Ascending aorta (tissue), 2 donors: Measurements from ENCODE around the gene REEP5. TPM values are rescaled to one million over a fixed set of nuclear protein-coding genes. Genes with fewer than 3 reads are reported as not detected.
"Not testable (repeated sequence)": the region's sequence is repeated elsewhere in the genome, so short reads cannot be mapped to it uniquely, and the experiment has no call there.

Experiments
- DNase-seq, 2 donors: peaks; one replicate each; pipeline ENCODE4 v3.0.0-alpha.2; 2019; ENCODE audit warnings: low spot score in 2 of 2
- H3K27ac ChIP-seq, 2 donors: fragments of 200-600 bp; sonication (generic); one replicate each; pipeline ENCODE4 v1.5.1; 2016 to 2017; ENCODE audit warnings: mild to moderate bottlenecking in 1 of 2
- H3K27me3 ChIP-seq: fragments of 200-600 bp; sonication (generic); one replicate; pipeline ENCODE4 v1.5.1; 2017
- H3K36me3 ChIP-seq, 2 donors: fragments of 200-600 bp; sonication (generic); one replicate each; pipeline ENCODE4 v1.5.1; 2016
- H3K4me1 ChIP-seq, 2 donors: fragments of 200-600 bp; sonication (generic); one replicate each; pipeline ENCODE4 v1.5.1; 2016 to 2017; ENCODE audit warnings: mild to moderate bottlenecking in 1 of 2
- H3K4me3 ChIP-seq, 2 donors: fragments of 200-600 bp; sonication (generic); one replicate each; pipeline ENCODE4 v1.5.1; 2016 to 2017; ENCODE audit warnings: mild to moderate bottlenecking in 1 of 2
- H3K9me3 ChIP-seq, 2 donors: fragments of 200-600 bp; sonication (generic); one replicate each; pipeline ENCODE4 v1.5.1; 2016
- CTCF ChIP-seq, 3 experiments: fragments of 200-600 bp in 2 of 3; fragments of 450-650 bp in 1 of 3; sonication (generic) in 2 of 3; IDR thresholded peaks; one replicate each; pipeline ENCODE4 v1.5.1; 2016 to 2019; ENCODE audit warnings: antibody characterized with exemption in 3 of 3, mild to moderate bottlenecking in 1 of 3, moderate library complexity in 1 of 3
- intact Hi-C: fragments of 100-400 bp; cut with DNase I; formaldehyde crosslinking; loops from one replicate; pipeline ENCODE4 v1.15.1; 2023
- total RNA-seq: library from RNA; depleted of rRNA; stranded (reverse); fragments of >200 nt; gene quantifications from one replicate; pipeline ENCODE4 v1.1.0, GENCODE V29; 2016

REEP5 gene
- total RNA-seq, 1 donor from 2014 or later = 49.7 TPM

DNA sequence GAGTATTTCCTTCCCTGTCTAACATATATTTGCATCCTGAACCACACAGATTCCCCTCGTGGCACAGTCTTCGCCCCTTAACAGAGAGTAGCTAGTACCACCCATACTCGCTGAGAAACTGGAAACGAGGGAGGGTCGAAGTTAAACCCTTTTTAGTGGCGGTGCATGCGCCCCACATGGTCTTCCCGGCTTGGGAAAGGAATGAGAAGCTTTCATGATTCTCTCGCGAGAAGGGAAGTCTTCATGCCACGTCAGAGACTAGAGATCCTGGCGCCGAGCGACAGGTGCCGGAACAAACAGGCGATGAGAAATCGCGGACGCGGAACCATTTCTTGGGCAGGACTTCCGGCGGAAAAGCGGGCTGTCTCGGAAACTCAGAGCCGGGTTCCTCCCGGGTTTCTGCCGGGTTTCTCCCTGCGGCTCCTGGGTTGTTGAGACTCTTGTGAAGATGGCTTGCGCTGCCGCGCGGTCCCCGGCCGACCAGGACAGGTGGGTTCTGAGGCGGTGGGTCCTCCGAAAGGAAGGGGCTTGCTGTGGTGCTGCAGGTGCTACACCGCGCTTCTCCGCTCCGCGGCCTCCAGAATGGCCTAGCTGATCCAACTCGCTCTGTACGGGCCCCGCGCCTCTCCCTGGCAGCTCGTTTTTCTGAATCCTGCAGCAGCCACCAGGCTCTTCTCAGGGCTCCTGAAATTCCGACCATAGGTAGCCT is 60.9 kb downstream of the REEP5 start, which contains the start of gene SRP19:
Gene SRP19 (plus strand): TSS at position 359 of the 709 bp plus-strand sequence. CDS start 90 bp downstream, at position 449.
- peaks cover 0 to 14% of the 10 kb centered on the region in 2 donors for H3K4me1 ChIP-seq
- intact Hi-C loops = loop anchor here (1.0 to 10.0 kb wide), 4 partner anchors 61 to 176 kb away; partner anchors contain the start of genes DCP2 and REEP5
- H3K36me3 ChIP-seq = peaks cover 7 to 23% of the 10 kb centered on the region in 2 donors
- DNase-seq = peak; percentile 78 to 97
- no peaks in the 10 kb centered on the region for H3K9me3 ChIP-seq
- H3K27ac ChIP-seq = peak within 1 kb of the TSS; percentile 77 to 87
- no peak for TF ChIP-seq CTCF (IDR thresholded peaks at IDR 0.05)
- peak within 1 kb of the TSS; percentile 92 to 98 for H3K4me3 ChIP-seq
- H3K27me3 ChIP-seq = no peaks in the 10 kb centered on the region

DNA sequence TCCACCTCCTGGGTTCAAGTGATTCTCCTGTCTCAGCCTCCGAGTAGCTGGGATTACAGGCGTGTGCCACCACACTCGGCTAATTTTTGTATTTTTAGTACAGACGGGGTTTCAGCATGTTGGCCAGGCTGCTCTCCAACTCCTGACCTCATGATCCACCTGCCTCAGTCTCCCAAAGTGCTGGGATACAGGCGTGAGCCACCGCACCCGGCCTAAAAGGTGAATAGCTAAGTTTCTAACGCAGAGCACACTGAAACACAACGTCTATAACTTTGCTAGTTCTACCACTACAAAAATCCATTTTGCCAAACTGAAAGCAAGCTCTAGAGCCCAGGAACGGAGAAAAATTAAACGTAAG is 61.5 kb downstream of the REEP5 start:
- intact Hi-C loops = loop anchor here (5.0 to 10.0 kb wide), 2 partner anchors 102 to 176 kb away; no protein-coding TSS in a partner anchor
- peaks cover 0 to 14% of the 10 kb centered on the region in 2 donors for H3K4me1 ChIP-seq
- H3K4me3 ChIP-seq = peak overlapping the region; percentile 92 to 98
- peak overlapping the region; percentile 77 to 87 for H3K27ac ChIP-seq
- H3K9me3 ChIP-seq, H3K27me3 ChIP-seq, DNase-seq: not testable (repeated sequence)
- H3K36me3 ChIP-seq = peaks cover 2 to 17% of the 10 kb centered on the region in 2 donors

GRCh38 chr5:112857866-112858265 is 64.2 kb downstream of the REEP5 start:
- Histone ChIP-seq H3K4me1 (peaks cover 0 to 14% of the 10 kb centered on the region in 2 donors), H3K36me3 (no peaks in the 10 kb centered on the region), H3K27ac (no peak overlapping the region), H3K27me3 (no peaks in the 10 kb centered on the region), H3K9me3 (no peaks in the 10 kb centered on the region), H3K4me3 (no peak overlapping the region)
- DNase-seq = no peak
- TF ChIP-seq CTCF (IDR thresholded peaks at IDR 0.05) = no peak
- intact Hi-C loops = no loop called here

- Histone ChIP-seq H3K4me1 (no peaks in the 10 kb centered on the region), H3K27me3 (no peaks in the 10 kb centered on the region), H3K36me3 (no peaks in the 10 kb centered on the region), H3K9me3 (no peaks in the 10 kb centered on the region), H3K4me3 (no peak overlapping the region), H3K27ac (no peak overlapping the region)
- DNase-seq = no peak
- intact Hi-C loops = no loop called here
- TF ChIP-seq CTCF (IDR thresholded peaks at IDR 0.05) = no peak
Measured at GRCh38 chr5:112854651-112855050, 67.4 kb downstream of the REEP5 start.

DNA sequence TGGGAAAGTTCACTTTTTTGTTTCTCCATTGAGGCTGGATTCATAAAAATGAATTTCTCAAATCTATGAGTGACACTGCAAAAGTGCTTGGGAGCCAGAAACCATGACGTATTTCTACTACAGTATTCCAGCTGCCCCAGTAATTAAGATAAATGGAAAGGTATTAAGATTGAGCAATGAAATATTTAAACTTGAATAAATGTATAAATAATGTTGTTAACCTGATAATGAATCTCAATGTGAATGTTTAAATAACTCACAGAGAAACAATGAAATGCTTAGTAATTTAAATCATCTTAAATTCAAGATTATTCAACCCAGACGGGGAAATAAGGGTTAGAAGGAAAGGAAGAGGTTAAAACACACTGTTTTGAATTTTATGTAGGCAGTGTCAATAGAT is 72.1 kb downstream of the REEP5 start:
- no peaks in the 10 kb centered on the region for H3K36me3 ChIP-seq
- no peaks in the 10 kb centered on the region for H3K9me3 ChIP-seq
- no peak overlapping the region for H3K4me3 ChIP-seq
- H3K27ac ChIP-seq = no peak overlapping the region
- DNase-seq = no peak
- H3K4me1 ChIP-seq = no peaks in the 10 kb centered on the region
- no peak for TF ChIP-seq CTCF (IDR thresholded peaks at IDR 0.05)
- intact Hi-C loops = loop anchor here (5.0 kb wide), 1 partner anchor 298 kb away; no protein-coding TSS in a partner anchor
- H3K27me3 ChIP-seq = no peaks in the 10 kb centered on the region

DNA sequence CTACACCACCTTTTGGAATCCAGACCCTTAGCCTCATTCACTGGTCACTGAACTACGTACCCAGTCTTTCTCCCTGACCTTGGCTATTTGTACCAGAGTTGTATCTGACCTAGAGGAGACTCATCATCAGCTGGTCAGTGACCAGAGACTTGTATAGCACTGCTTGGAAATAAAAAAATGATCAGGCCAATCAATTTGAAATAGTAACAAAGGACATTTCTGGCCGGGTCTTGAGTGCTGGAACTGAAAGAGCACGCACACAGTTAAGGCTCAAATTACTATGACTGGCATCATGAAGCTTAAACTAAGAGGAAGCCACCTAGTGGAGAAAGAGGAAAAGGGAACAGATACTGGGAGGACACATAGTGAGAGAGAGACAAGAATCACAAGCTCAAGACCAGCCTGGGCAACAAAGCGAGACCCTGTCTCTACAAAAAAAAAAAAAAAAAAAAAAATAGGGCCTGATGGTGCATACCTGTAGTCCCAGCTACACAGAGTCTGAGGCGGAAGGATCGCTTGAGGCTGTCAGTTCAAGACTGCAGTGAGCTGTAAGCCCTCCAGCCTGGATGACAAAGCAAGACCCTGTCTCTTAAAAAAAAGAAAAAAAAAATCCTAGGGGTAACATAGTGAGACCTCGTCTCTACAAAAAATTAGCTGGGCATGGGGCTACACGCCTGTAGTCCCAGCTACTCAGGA is 73.8 kb downstream of the REEP5 start:
- H3K4me1 ChIP-seq = no peaks in the 10 kb centered on the region
- H3K36me3 ChIP-seq = no peaks in the 10 kb centered on the region
- no peaks in the 10 kb centered on the region for H3K27me3 ChIP-seq
- no peak for DNase-seq
- H3K27ac ChIP-seq = no peak overlapping the region
- H3K9me3 ChIP-seq = no peaks in the 10 kb centered on the region
- TF ChIP-seq CTCF (IDR thresholded peaks at IDR 0.05) = peak; percentile 35 to 60 (median 40)
- intact Hi-C loops = loop anchor here (5.0 kb wide), 1 partner anchor 296 kb away; no protein-coding TSS in a partner anchor
- no peak overlapping the region for H3K4me3 ChIP-seq
